Left forelimb (tissue), 1 donor: ENCODE measurements around the gene MINK1.

Source experiments
- DNase-seq: peaks from one replicate; pipeline ENCODE4 v3.0.0-alpha.2; 2018; ENCODE audit warnings: low spot score

The MINK1 gene

GRCh38 chr17:4833178-4833940 lies at the start of gene MINK1:
TSS of gene MINK1 (plus strand) at chr17:4833340. CDS start at chr17:4833584, 244 bp downstream.
- DNase-seq = peak; percentile 92

- no peak for DNase-seq
Measured at GRCh38 chr17:4785311-4786105, 47.6 kb upstream of the MINK1 start.

- DNase-seq = no peak
Measured at GRCh38 chr17:4786106-4786511, 47.0 kb upstream of the MINK1 start, which contains the start of gene VMO1. TSS of gene VMO1 (minus strand) at chr17:4786364. CDS start at chr17:4786352, 12 bp downstream.

- no peak for DNase-seq
Measured at GRCh38 chr17:4786516-4786915, 46.6 kb upstream of the MINK1 start.

- no peak for DNase-seq
Measured at GRCh38 chr17:4788159-4788806, 44.9 kb upstream of the MINK1 start.

GRCh38 chr17:4788807-4789700 lies 44.1 kb upstream of the MINK1 start, which contains the start of gene GLTPD2:
TSS of gene GLTPD2 (plus strand) at chr17:4788964. CDS start at chr17:4789012, 48 bp downstream.
- DNase-seq = no peak

- DNase-seq = no peak
Measured at GRCh38 chr17:4789701-4789950, 43.5 kb upstream of the MINK1 start.

- peak; percentile 89 for DNase-seq
Measured at GRCh38 chr17:4789951-4790704, 43.0 kb upstream of the MINK1 start.

- no peak for DNase-seq
Measured at GRCh38 chr17:4790705-4791088, 42.4 kb upstream of the MINK1 start.

- no peak for DNase-seq
Measured at GRCh38 chr17:4795168-4795567, 38.0 kb upstream of the MINK1 start.

GRCh38 chr17:4796552-4796920 lies 36.6 kb upstream of the MINK1 start:
- DNase-seq = no peak

- no peak for DNase-seq
Measured at GRCh38 chr17:4800462-4801196, 32.5 kb upstream of the MINK1 start.

GRCh38 chr17:4802228-4802627 lies 30.9 kb upstream of the MINK1 start, which contains the start of gene C17orf114:
TSS of gene C17orf114 (minus strand) at chr17:4802328.
- DNase-seq = no peak

GRCh38 chr17:4806456-4806776 lies 26.7 kb upstream of the MINK1 start:
- no peak for DNase-seq

GRCh38 chr17:4806777-4807604 lies 26.1 kb upstream of the MINK1 start, which contains the start of gene PLD2:
TSS of gene PLD2 (plus strand) at chr17:4807152. CDS start at chr17:4807773, 621 bp downstream.
- DNase-seq = peak; percentile 88

GRCh38 chr17:4807605-4808377 lies 25.3 kb upstream of the MINK1 start:
- no peak for DNase-seq

- no peak for DNase-seq
Measured at GRCh38 chr17:4808378-4808767, 24.8 kb upstream of the MINK1 start.

- no peak for DNase-seq
Measured at GRCh38 chr17:4810696-4811290, 22.3 kb upstream of the MINK1 start.
